Cardiac muscle cell (in vitro differentiated cells and primary cell): ENCODE data around the gene FLNC. TPM values are rescaled to one million over a fixed set of nuclear protein-coding genes. Genes with fewer than 3 reads are reported as not detected.

Experiments used
- DNase-seq, 2 donors: peaks; one replicate each; pipeline versions ENCODE4 v3.0.0 to v3.0.0-alpha.2; 2010 to 2017; ENCODE audit warnings: low read depth in 1 of 2, low spot score in 1 of 2
- H3K27ac ChIP-seq: fragments of 200-600 bp; sonication (generic); 2 replicates; pipeline ENCODE4 v1.5.1; 2016
- H3K27me3 ChIP-seq: fragments of 200-600 bp; sonication (generic); 2 replicates; pipeline ENCODE4 v1.6.0; 2016; ENCODE audit warnings: control low read depth
- H3K36me3 ChIP-seq: fragments of 200-600 bp; sonication (generic); 2 replicates; pipeline ENCODE4 v1.5.1; 2016; ENCODE audit warnings: control low read depth
- H3K4me1 ChIP-seq: fragments of 200-600 bp; sonication (generic); 2 replicates; pipeline ENCODE4 v1.8.1; 2017; ENCODE audit warnings: low read depth, mild to moderate bottlenecking, mixed run types
- H3K4me3 ChIP-seq: fragments of 200-600 bp; sonication (generic); 2 replicates; pipeline ENCODE4 v1.5.1; 2016; ENCODE audit warnings: mild to moderate bottlenecking
- H3K9me3 ChIP-seq: fragments of 200-600 bp; sonication (generic); 2 replicates; pipeline ENCODE4 v1.5.1; 2017; ENCODE audit warnings: low read depth, mild to moderate bottlenecking, control low read depth
- polyA plus RNA-seq: library from polyadenylated mRNA; unstranded; fragments of >200 nt; fragmentation: Nextera tagmentation; extraction: Ambion mirVana; gene quantifications from 2 replicates; pipeline ENCODE4 v1.2.1, GENCODE V29; 2016
- total RNA-seq: library from RNA; depleted of rRNA; stranded (reverse); fragments of >200 nt; gene quantifications from 2 replicates; pipeline ENCODE4 v1.2.3, GENCODE V29; 2016
- TF ChIP-seq, protein P1 (sequence below): IDR thresholded peaks from 2 replicates; pipeline ENCODE4 v1.5.1; 2012; ENCODE audit warnings: low read depth, mild to moderate bottlenecking, low read length

FLNC gene
- total and polyA plus RNA-seq, 2 experiments from 2014 or later, result 196 to 516 TPM

- H3K27ac ChIP-seq, result no peak overlapping the region
- no peaks in the 10 kb centered on the region for H3K4me1 ChIP-seq
- no peaks in the 10 kb centered on the region for H3K27me3 ChIP-seq
- H3K36me3 ChIP-seq, result peaks cover 97% of the 10 kb centered on the region
- TF ChIP-seq, protein P1, sequence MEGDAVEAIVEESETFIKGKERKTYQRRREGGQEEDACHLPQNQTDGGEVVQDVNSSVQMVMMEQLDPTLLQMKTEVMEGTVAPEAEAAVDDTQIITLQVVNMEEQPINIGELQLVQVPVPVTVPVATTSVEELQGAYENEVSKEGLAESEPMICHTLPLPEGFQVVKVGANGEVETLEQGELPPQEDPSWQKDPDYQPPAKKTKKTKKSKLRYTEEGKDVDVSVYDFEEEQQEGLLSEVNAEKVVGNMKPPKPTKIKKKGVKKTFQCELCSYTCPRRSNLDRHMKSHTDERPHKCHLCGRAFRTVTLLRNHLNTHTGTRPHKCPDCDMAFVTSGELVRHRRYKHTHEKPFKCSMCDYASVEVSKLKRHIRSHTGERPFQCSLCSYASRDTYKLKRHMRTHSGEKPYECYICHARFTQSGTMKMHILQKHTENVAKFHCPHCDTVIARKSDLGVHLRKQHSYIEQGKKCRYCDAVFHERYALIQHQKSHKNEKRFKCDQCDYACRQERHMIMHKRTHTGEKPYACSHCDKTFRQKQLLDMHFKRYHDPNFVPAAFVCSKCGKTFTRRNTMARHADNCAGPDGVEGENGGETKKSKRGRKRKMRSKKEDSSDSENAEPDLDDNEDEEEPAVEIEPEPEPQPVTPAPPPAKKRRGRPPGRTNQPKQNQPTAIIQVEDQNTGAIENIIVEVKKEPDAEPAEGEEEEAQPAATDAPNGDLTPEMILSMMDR, result no peak
- DNase-seq, result no peak
- H3K4me3 ChIP-seq, result no peak overlapping the region
- H3K9me3 ChIP-seq, result no peaks in the 10 kb centered on the region
Measured at GRCh38 chr7:128845987-128846386, 15.8 kb downstream of the FLNC start.

DNA sequence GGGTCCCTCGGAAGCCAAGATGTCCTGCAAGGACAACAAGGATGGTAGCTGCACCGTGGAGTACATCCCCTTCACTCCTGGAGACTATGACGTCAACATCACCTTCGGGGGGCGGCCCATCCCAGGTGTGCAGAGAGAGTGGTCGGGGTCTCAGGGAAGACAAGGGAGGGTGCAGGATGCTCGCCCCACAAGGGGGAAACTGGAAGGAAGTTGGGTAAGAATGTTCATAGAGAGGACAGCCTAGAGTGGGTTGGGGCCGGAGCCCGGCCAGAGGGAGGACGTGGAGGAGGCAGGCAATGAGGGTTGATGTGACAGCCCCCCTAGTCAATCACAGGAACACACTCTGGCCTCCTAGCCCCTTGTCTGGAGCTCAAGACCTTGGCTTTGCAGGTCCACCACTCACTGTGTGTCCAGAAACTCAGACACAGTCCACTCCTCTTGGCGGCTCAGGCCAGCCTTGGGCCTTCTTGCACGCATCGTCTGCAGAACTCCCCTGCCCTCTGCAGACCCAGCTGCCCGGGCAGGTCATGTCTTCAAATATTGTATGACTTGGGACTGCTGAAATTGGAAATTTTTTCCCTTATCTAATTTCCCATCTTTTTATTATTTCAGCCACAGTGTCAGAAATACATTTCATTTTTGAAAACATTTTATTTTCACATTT lies 16.7 kb downstream of the FLNC start:
- TF ChIP-seq, protein P1, result no peak
- peaks cover 97% of the 10 kb centered on the region for H3K36me3 ChIP-seq
- no peaks in the 10 kb centered on the region for H3K27me3 ChIP-seq
- no peak overlapping the region for H3K27ac ChIP-seq
- H3K9me3 ChIP-seq, result no peaks in the 10 kb centered on the region
- H3K4me3 ChIP-seq, result no peak overlapping the region
- H3K4me1 ChIP-seq, result no peaks in the 10 kb centered on the region
- no peak for DNase-seq

- H3K27ac ChIP-seq, result no peak overlapping the region
- H3K27me3 ChIP-seq, result no peaks in the 10 kb centered on the region
- TF ChIP-seq, protein P1, result no peak
- no peak overlapping the region for H3K4me3 ChIP-seq
- no peak for DNase-seq
- no peaks in the 10 kb centered on the region for H3K9me3 ChIP-seq
- H3K36me3 ChIP-seq, result peaks cover 97% of the 10 kb centered on the region
- no peaks in the 10 kb centered on the region for H3K4me1 ChIP-seq
Measured at GRCh38 chr7:128847721-128848211, 17.6 kb downstream of the FLNC start.

DNA sequence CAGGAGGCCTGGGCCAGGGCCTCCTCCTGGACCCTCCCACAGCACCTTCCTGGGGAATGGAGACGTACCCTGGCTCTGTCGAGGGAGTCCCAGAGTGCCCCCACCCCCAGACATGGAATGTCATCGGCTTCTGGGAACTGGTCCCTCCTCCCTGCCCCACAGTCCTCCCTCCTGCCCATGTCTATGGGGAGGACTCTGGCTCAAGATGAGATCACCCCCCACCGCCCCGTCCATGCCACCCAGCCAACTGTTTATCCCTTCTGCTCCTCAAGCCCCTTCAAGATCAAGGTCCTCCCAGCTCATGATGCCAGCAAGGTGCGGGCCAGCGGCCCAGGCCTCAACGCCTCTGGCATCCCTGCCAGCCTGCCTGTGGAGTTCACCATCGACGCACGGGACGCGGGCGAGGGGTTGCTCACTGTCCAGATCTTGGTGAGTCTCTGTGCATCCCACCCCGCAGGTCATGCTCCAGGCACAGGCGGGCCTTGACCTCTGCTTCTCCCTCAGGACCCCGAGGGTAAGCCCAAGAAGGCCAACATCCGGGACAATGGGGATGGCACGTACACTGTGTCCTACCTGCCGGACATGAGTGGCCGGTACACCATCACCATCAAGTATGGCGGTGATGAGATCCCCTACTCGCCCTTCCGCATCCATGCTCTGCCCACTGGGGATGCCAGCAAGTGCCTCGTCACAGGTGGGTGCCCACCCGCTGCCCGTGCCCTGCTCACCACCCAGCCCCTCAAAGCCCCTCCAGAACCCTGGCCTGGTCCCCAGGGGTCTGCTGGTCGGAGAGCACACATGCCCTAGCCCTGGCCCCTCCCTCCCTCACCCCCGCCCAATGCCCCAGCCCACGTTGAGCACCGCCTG lies 18.3 kb downstream of the FLNC start:
- H3K4me1 ChIP-seq, result no peaks in the 10 kb centered on the region
- H3K27ac ChIP-seq, result no peak overlapping the region
- no peaks in the 10 kb centered on the region for H3K27me3 ChIP-seq
- TF ChIP-seq, protein P1, result no peak
- no peak overlapping the region for H3K4me3 ChIP-seq
- peaks cover 97% of the 10 kb centered on the region for H3K36me3 ChIP-seq
- no peaks in the 10 kb centered on the region for H3K9me3 ChIP-seq
- no peak for DNase-seq

DNA sequence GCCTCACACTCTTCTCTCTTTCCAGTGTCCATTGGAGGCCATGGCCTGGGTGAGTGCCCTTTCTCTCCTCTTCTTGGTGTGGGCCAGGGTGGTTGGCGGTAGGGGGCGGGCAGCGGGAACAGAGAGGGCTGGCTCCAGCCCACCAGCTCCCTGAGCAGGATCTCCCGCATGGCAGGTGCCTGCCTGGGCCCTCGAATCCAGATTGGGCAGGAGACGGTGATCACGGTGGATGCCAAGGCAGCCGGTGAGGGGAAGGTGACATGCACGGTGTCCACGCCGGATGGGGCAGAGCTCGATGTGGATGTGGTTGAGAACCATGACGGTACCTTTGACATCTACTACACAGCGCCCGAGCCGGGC lies 18.9 kb downstream of the FLNC start:
- H3K4me3 ChIP-seq, result no peak overlapping the region
- H3K27me3 ChIP-seq, result no peaks in the 10 kb centered on the region
- H3K9me3 ChIP-seq, result no peaks in the 10 kb centered on the region
- no peak overlapping the region for H3K27ac ChIP-seq
- TF ChIP-seq, protein P1, result no peak
- DNase-seq, result no peak
- no peaks in the 10 kb centered on the region for H3K4me1 ChIP-seq
- H3K36me3 ChIP-seq, result peaks cover 97% of the 10 kb centered on the region
